Measurements from ENCODE around the gene SHC3.

The SHC3 gene

GRCh38 chr9:89195131-89195797 is 16.6 kb upstream of the SHC3 start:
- no peak for DNase-seq
- WGBS (ENCODE audit: insufficient coverage): 100% methylated on average over 2 of the region's 5 CpGs
- CTCF ChIA-PET: no interaction called here

GRCh38 chr9:89194421-89195130 is 16.0 kb upstream of the SHC3 start:
- ChIA-PET POLR2A (no interaction called here), CTCF (no interaction called here)
- Histone ChIP-seq H3K36me3 (ENCODE audit: control insufficient read depth in 4 of 4, insufficient read depth in 4 of 4, low read length in 3 of 4) (no peaks in the 10 kb centered on the region), H3K4me1 (ENCODE audit: control extremely low read depth in 1 of 4, control insufficient read depth in 4 of 4, insufficient read depth in 4 of 4, low read length in 3 of 4) (no peaks in the 10 kb centered on the region), H3K27ac (ENCODE audit: insufficient read depth in 1 of 2, low read depth in 1 of 2, low read length in 2 of 2, poor library complexity in 1 of 2, severe bottlenecking in 2 of 2) (no peak overlapping the region), H3K27me3 (replicated peaks in 2 of 5; ENCODE audit: control insufficient read depth in 4 of 5, insufficient read depth in 5 of 5, low read length in 4 of 5) (peaks cover 0 to 4% (median 0%) of the 10 kb centered on the region in 5 experiments), H3K9me3 (ENCODE audit: control extremely low read depth in 1 of 5, control insufficient read depth in 4 of 5, insufficient read depth in 2 of 5, low read depth in 1 of 5, low read length in 4 of 5) (peaks cover 0 to 13% (median 4%) of the 10 kb centered on the region in 5 experiments), H3K4me3 (ENCODE audit: control insufficient read depth in 1 of 7, extremely low read depth in 1 of 7, insufficient read depth in 4 of 7, low read depth in 2 of 7, low read length in 6 of 7) (no peak overlapping the region)
- 75% methylated on average over 1 of the region's 4 CpGs for WGBS (ENCODE audit: insufficient coverage)
- DNase-seq: no peak

More at GRCh38 chr9:89195131-89195797, 16.6 kb upstream of the SHC3 start:
- peaks cover 0 to 4% (median 0%) of the 10 kb centered on the region in 5 experiments for H3K27me3 ChIP-seq (replicated peaks in 2 of 5; ENCODE audit: control insufficient read depth in 4 of 5, insufficient read depth in 5 of 5, low read length in 4 of 5)
- H3K9me3 ChIP-seq (ENCODE audit: control extremely low read depth in 1 of 5, control insufficient read depth in 4 of 5, insufficient read depth in 2 of 5, low read depth in 1 of 5, low read length in 4 of 5): peaks cover 0 to 13% (median 4%) of the 10 kb centered on the region in 5 experiments
- H3K27ac ChIP-seq (ENCODE audit: insufficient read depth in 1 of 2, low read depth in 1 of 2, low read length in 2 of 2, poor library complexity in 1 of 2, severe bottlenecking in 2 of 2): no peak overlapping the region
- H3K4me1 ChIP-seq (ENCODE audit: control extremely low read depth in 1 of 4, control insufficient read depth in 4 of 4, insufficient read depth in 4 of 4, low read length in 3 of 4): no peaks in the 10 kb centered on the region
- H3K4me3 ChIP-seq (ENCODE audit: control insufficient read depth in 1 of 7, extremely low read depth in 1 of 7, insufficient read depth in 4 of 7, low read depth in 2 of 7, low read length in 6 of 7): no peak overlapping the region
- POLR2A ChIA-PET: no interaction called here
- no peaks in the 10 kb centered on the region for H3K36me3 ChIP-seq (ENCODE audit: control insufficient read depth in 4 of 4, insufficient read depth in 4 of 4, low read length in 3 of 4)

DNA sequence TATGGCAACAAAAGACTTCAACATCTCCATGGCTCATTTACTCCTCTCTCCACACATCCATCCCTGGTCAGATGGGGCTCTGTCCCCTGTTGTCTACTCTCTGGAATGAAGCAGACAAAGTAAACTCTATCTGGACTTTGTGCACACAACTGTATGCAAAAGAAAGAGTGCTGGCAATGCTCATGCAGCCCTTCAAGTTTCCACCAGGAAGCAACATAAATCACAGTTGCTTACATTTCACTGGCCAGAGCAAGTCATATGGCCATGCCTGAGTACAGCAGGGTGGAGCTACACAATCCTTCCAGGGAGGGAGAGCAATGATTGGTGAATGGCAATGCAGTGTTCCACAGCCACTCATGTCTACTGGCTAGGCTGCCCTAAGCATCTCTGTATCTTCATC is 12.4 kb upstream of the SHC3 start:
- peaks cover 0 to 4% (median 0%) of the 10 kb centered on the region in 5 experiments for H3K27me3 ChIP-seq (replicated peaks in 2 of 5; ENCODE audit: control insufficient read depth in 4 of 5, insufficient read depth in 5 of 5, low read length in 4 of 5)
- H3K36me3 ChIP-seq (ENCODE audit: control insufficient read depth in 4 of 4, insufficient read depth in 4 of 4, low read length in 3 of 4): no peaks in the 10 kb centered on the region
- ChIA-PET POLR2A (no interaction called here), CTCF (no interaction called here)
- H3K4me3 ChIP-seq (ENCODE audit: control insufficient read depth in 1 of 7, extremely low read depth in 1 of 7, insufficient read depth in 4 of 7, low read depth in 2 of 7, low read length in 6 of 7): no peak overlapping the region
- H3K27ac ChIP-seq (ENCODE audit: insufficient read depth in 1 of 2, low read depth in 1 of 2, low read length in 2 of 2, poor library complexity in 1 of 2, severe bottlenecking in 2 of 2): no peak overlapping the region
- no peak for DNase-seq
- peaks cover 0 to 5% (median 0%) of the 10 kb centered on the region in 5 experiments for H3K9me3 ChIP-seq (ENCODE audit: control extremely low read depth in 1 of 5, control insufficient read depth in 4 of 5, insufficient read depth in 2 of 5, low read depth in 1 of 5, low read length in 4 of 5)
- no peaks in the 10 kb centered on the region for H3K4me1 ChIP-seq (ENCODE audit: control extremely low read depth in 1 of 4, control insufficient read depth in 4 of 4, insufficient read depth in 4 of 4, low read length in 3 of 4)

DNA sequence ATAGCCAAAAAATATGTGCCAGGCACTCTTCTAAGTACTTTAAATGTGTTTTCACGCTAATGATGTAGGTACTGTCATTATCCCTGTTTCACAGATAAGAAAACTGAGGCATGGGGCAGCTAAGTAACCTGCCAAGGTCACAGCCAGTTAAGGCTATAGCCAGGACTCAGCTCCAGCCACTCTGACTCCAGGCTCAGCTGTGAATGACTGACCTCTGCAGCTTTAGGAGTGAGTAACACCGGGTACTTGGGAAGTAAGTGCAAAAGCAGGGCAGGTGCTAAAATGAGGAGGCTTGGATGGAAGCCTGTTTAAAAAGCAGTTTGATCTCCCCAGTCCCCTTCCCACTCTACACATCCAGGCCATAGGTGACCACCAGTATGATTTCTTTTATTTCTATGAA is 10.6 kb upstream of the SHC3 start:
- Histone ChIP-seq H3K27me3 (replicated peaks in 2 of 5; ENCODE audit: control insufficient read depth in 4 of 5, insufficient read depth in 5 of 5, low read length in 4 of 5) (peaks cover 0 to 11% (median 3%) of the 10 kb centered on the region in 5 experiments), H3K4me1 (ENCODE audit: control extremely low read depth in 1 of 4, control insufficient read depth in 4 of 4, insufficient read depth in 4 of 4, low read length in 3 of 4) (no peaks in the 10 kb centered on the region), H3K9me3 (ENCODE audit: control extremely low read depth in 1 of 5, control insufficient read depth in 4 of 5, insufficient read depth in 2 of 5, low read depth in 1 of 5, low read length in 4 of 5) (peaks cover 0 to 5% (median 0%) of the 10 kb centered on the region in 5 experiments), H3K27ac (ENCODE audit: insufficient read depth in 1 of 2, low read depth in 1 of 2, low read length in 2 of 2, poor library complexity in 1 of 2, severe bottlenecking in 2 of 2) (no peak overlapping the region), H3K36me3 (ENCODE audit: control insufficient read depth in 4 of 4, insufficient read depth in 4 of 4, low read length in 3 of 4) (no peaks in the 10 kb centered on the region), H3K4me3 (ENCODE audit: control insufficient read depth in 1 of 7, extremely low read depth in 1 of 7, insufficient read depth in 4 of 7, low read depth in 2 of 7, low read length in 6 of 7) (no peak overlapping the region)
- 75% methylated on average over 2 of the region's 2 CpGs for WGBS (ENCODE audit: insufficient coverage)
- no peak for DNase-seq
- ChIA-PET POLR2A (no interaction called here), CTCF (no interaction called here)

- no peak overlapping the region for H3K4me3 ChIP-seq (ENCODE audit: control insufficient read depth in 1 of 7, extremely low read depth in 1 of 7, insufficient read depth in 4 of 7, low read depth in 2 of 7, low read length in 6 of 7)
- peaks cover 0 to 3% (median 0%) of the 10 kb centered on the region in 5 experiments for H3K9me3 ChIP-seq (ENCODE audit: control extremely low read depth in 1 of 5, control insufficient read depth in 4 of 5, insufficient read depth in 2 of 5, low read depth in 1 of 5, low read length in 4 of 5)
- CTCF ChIA-PET: no interaction called here
- no peaks in the 10 kb centered on the region for H3K36me3 ChIP-seq (ENCODE audit: control insufficient read depth in 4 of 4, insufficient read depth in 4 of 4, low read length in 3 of 4)
- POLR2A ChIA-PET: no interaction called here
- H3K4me1 ChIP-seq (ENCODE audit: control extremely low read depth in 1 of 4, control insufficient read depth in 4 of 4, insufficient read depth in 4 of 4, low read length in 3 of 4): no peaks in the 10 kb centered on the region
- no CpG with 5 or more reads among the region's 1 CpG for WGBS (ENCODE audit: insufficient coverage)
- peaks cover 0 to 14% (median 4%) of the 10 kb centered on the region in 5 experiments for H3K27me3 ChIP-seq (replicated peaks in 2 of 5; ENCODE audit: control insufficient read depth in 4 of 5, insufficient read depth in 5 of 5, low read length in 4 of 5)
- no peak overlapping the region for H3K27ac ChIP-seq (ENCODE audit: insufficient read depth in 1 of 2, low read depth in 1 of 2, low read length in 2 of 2, poor library complexity in 1 of 2, severe bottlenecking in 2 of 2)
- no peak for DNase-seq
Measured at GRCh38 chr9:89187950-89188349, 9.3 kb upstream of the SHC3 start.

DNA sequence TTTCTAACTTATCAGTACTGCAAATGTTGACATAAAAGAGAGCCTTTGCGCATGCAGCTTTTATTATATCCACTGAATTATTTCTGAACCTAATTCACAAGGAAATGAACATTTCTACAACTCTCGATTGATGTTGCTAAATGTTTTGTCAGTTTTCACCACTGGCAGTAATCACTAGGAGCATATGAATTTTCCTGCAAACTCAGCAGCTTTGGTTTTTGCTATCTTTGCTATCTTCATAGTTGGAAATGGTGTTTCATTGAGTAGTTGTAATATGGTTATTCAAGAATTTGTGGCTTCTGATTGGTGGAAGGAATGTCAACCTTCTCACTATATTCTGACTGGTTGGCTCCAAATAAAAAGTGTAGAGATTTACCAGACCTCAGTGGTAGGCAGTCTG is 8.9 kb upstream of the SHC3 start:
- DNase-seq: no peak

GRCh38 chr9:89186960-89187359 is 8.3 kb upstream of the SHC3 start:
- H3K27me3 ChIP-seq (replicated peaks in 2 of 5; ENCODE audit: control insufficient read depth in 4 of 5, insufficient read depth in 5 of 5, low read length in 4 of 5): peaks cover 0 to 16% (median 4%) of the 10 kb centered on the region in 5 experiments

More for the DNA sequence above, 8.9 kb upstream of the SHC3 start:
- no peaks in the 10 kb centered on the region for H3K36me3 ChIP-seq (ENCODE audit: control insufficient read depth in 4 of 4, insufficient read depth in 4 of 4, low read length in 3 of 4)
- 83% methylated on average over 1 of the region's 2 CpGs for whole genome bisulfite sequencing (ENCODE audit: insufficient coverage)
- no peak overlapping the region for H3K27ac ChIP-seq (ENCODE audit: insufficient read depth in 1 of 2, low read depth in 1 of 2, low read length in 2 of 2, poor library complexity in 1 of 2, severe bottlenecking in 2 of 2)
- H3K4me3 ChIP-seq (ENCODE audit: control insufficient read depth in 1 of 7, extremely low read depth in 1 of 7, insufficient read depth in 4 of 7, low read depth in 2 of 7, low read length in 6 of 7): no peak overlapping the region
- ChIA-PET CTCF (no interaction called here), POLR2A (no interaction called here)
- H3K4me1 ChIP-seq (ENCODE audit: control extremely low read depth in 1 of 4, control insufficient read depth in 4 of 4, insufficient read depth in 4 of 4, low read length in 3 of 4): no peaks in the 10 kb centered on the region
- H3K27me3 ChIP-seq (replicated peaks in 2 of 5; ENCODE audit: control insufficient read depth in 4 of 5, insufficient read depth in 5 of 5, low read length in 4 of 5): peaks cover 0 to 16% (median 4%) of the 10 kb centered on the region in 5 experiments
- peaks cover 0 to 3% (median 0%) of the 10 kb centered on the region in 5 experiments for H3K9me3 ChIP-seq (ENCODE audit: control extremely low read depth in 1 of 5, control insufficient read depth in 4 of 5, insufficient read depth in 2 of 5, low read depth in 1 of 5, low read length in 4 of 5)

More at GRCh38 chr9:89186960-89187359, 8.3 kb upstream of the SHC3 start:
- POLR2A ChIA-PET: no interaction called here
- no peaks in the 10 kb centered on the region for H3K9me3 ChIP-seq (ENCODE audit: control extremely low read depth in 1 of 5, control insufficient read depth in 4 of 5, insufficient read depth in 2 of 5, low read depth in 1 of 5, low read length in 4 of 5)
- no peak overlapping the region for H3K4me3 ChIP-seq (ENCODE audit: control insufficient read depth in 1 of 7, extremely low read depth in 1 of 7, insufficient read depth in 4 of 7, low read depth in 2 of 7, low read length in 6 of 7)
- no peaks in the 10 kb centered on the region for H3K36me3 ChIP-seq (ENCODE audit: control insufficient read depth in 4 of 4, insufficient read depth in 4 of 4, low read length in 3 of 4)
- H3K27ac ChIP-seq (ENCODE audit: insufficient read depth in 1 of 2, low read depth in 1 of 2, low read length in 2 of 2, poor library complexity in 1 of 2, severe bottlenecking in 2 of 2): no peak overlapping the region
- no peaks in the 10 kb centered on the region for H3K4me1 ChIP-seq (ENCODE audit: control extremely low read depth in 1 of 4, control insufficient read depth in 4 of 4, insufficient read depth in 4 of 4, low read length in 3 of 4)
- CTCF ChIA-PET: no interaction called here
- DNase-seq: no peak
- WGBS (ENCODE audit: insufficient coverage): 100% methylated on average over 3 of the region's 5 CpGs

Data from common myeloid progenitor, CD34-positive (primary cell).